Psoas muscle (tissue), 8 donors: ENCODE results near the gene DISP3. TPM values are rescaled to one million over a fixed set of nuclear protein-coding genes. Genes with fewer than 3 reads are reported as not detected.

ENCODE experiments used
- ATAC-seq, 4 donors: fragments of 200-7000 bp; cut with Tn5 transposase; one replicate each; pipeline ENCODE4 v1.9.1; 2020; ENCODE audit warnings: moderate library complexity in 3 of 4, mild to moderate bottlenecking in 2 of 4
- DNase-seq, 2 donors: peaks; one replicate each; pipeline ENCODE4 v3.0.0-alpha.2; 2020
- H3K27ac ChIP-seq: fragments of 200-600 bp; one replicate; pipeline ENCODE4 v1.8.0; 2022
- H3K27me3 ChIP-seq, 3 donors: fragments of 200-600 bp in 1 of 3; one replicate each; pipeline versions ENCODE4 v1.6.1 to v1.8.0; 2013 to 2022; ENCODE audit warnings: low read length in 2 of 3, mild to moderate bottlenecking in 2 of 3, moderate library complexity in 1 of 3; ENCODE audit not compliant: insufficient read depth in 3 of 3
- H3K36me3 ChIP-seq, 2 donors: fragments of 200-600 bp in 1 of 2; one replicate each; pipeline versions ENCODE4 v1.6.1 to v1.8.0; 2013 to 2022; ENCODE audit warnings: low read depth in 1 of 2, mild to moderate bottlenecking in 1 of 2, moderate library complexity in 1 of 2; ENCODE audit not compliant: insufficient read depth in 1 of 2
- H3K4me1 ChIP-seq: fragments of 200-600 bp; one replicate; pipeline ENCODE4 v1.8.0; 2022
- H3K4me3 ChIP-seq: fragments of 200-600 bp; one replicate; pipeline ENCODE4 v1.8.0; 2022; ENCODE audit warnings: mild to moderate bottlenecking
- H3K9me3 ChIP-seq: fragments of 200-600 bp; one replicate; pipeline ENCODE4 v1.8.0; 2022
- CTCF ChIP-seq: fragments of 200-600 bp; IDR thresholded peaks from one replicate; pipeline ENCODE4 v1.8.0; 2022; ENCODE audit warnings: antibody characterized with exemption
- WGBS, 3 donors: extraction: QIAGEN DNeasy Blood & Tissue Kit; methylation state at CpG; one replicate each; pipeline versions ENCODE4 v1.1.6 to v1.1.7; 2013; 5-methylcytosine and 5-hydroxymethylcytosine counted together
- intact Hi-C, 2 donors: fragments of 100-400 bp; cut with DNase I; formaldehyde crosslinking; loops; one replicate each; pipeline versions ENCODE4 v1.11.0 to v1.14.2; 2022
- polyA plus RNA-seq, 3 donors: library from polyadenylated mRNA; stranded (reverse); fragments of 200-250 nt; gene quantifications; one replicate each; pipeline ENCODE4 v1.2.3, GENCODE V29; 2013
- total RNA-seq, 4 donors: library from RNA; stranded (reverse); fragmentation: NEBNext Ultra II Directional in 2 of 4; extraction: Animal tissue kit (Norgen Biotek cat#: 25700) in 2 of 4; gene quantifications; one replicate each; pipeline versions ENCODE4 v1.2.1 to v1.2.4, GENCODE V29; 2021 to 2023
- donor health status: healthy with polysubstance abuse.
- donor health status: DM: no; HTN: no; CAD: no; lungs with moderate emphysema.
- donor health status: Bipolar disorder and iron deficiency.
- donor health status: healthy.
- donor health status: DM: yes; HTN: yes; CAD: no.
- donor health status: DM: no; HTN: no; CAD: no.
- donor health status: DM: no; HTN: no; CAD: no.
- donor health status: DM: yes; HTN: yes; CAD: no.

DISP3 gene
- total and polyA plus RNA-seq, 7 donors: 0.01 to 0.04 (median 0.02) TPM; not detected in 3

- Histone ChIP-seq H3K4me3 (no peak overlapping the region), H3K27me3 (peaks cover 0 to 10% (median 4%) of the 10 kb centered on the region in 3 donors), H3K36me3 (no peaks in the 10 kb centered on the region), H3K9me3 (no peaks in the 10 kb centered on the region), H3K4me1 (no peaks in the 10 kb centered on the region), H3K27ac (no peak overlapping the region)
- ATAC-seq (no peak), DNase-seq (no peak)
- TF ChIP-seq CTCF: no peak
- intact Hi-C loops: no loop called here
- 77 to 81% (median 81%) methylated on average over 34 of the region's 34 CpGs for WGBS, 3 donors
Measured at GRCh38 chr1:11529763-11530730, 51.1 kb downstream of the DISP3 start.

DNA sequence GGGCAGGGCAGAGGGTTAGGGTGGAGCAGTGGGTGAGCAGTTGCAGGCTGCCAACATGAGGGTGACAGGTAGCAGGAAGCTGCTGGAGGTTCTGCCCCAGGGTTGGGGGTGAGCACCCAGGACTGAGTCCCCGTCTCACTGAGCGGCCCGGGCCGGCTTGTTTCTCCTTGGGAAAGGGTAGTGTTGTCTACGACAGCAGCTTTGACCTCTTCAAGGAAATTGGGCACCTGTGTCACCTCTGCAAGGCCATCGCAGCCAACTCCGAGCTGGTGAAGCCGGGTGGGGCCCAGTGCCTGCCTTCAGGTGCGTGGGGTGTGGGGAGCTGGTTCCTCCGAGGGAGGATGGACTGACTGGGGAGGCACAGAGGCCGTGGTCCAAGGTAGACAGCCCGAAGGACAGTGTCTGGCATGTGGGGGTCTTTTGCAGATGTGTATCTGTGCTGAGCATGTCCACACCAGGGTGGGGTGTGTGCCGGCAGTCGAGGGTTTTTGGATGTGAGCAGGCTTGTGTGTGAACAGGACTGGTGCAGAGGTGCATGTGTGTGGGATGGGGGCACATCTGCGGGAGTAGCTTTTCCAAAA, 51.9 kb downstream of the DISP3 start:
- Histone ChIP-seq H3K4me3 (no peak overlapping the region), H3K27me3 (peaks cover 0 to 16% (median 4%) of the 10 kb centered on the region in 3 donors), H3K4me1 (no peaks in the 10 kb centered on the region), H3K9me3 (no peaks in the 10 kb centered on the region), H3K36me3 (no peaks in the 10 kb centered on the region), H3K27ac (no peak overlapping the region)
- WGBS, 3 donors: 71 to 78% (median 76%) methylated on average over 15 of the region's 15 CpGs
- intact Hi-C loops: no loop called here
- no peak for TF ChIP-seq CTCF
- ATAC-seq: no peak
- no peak for DNase-seq

DNA sequence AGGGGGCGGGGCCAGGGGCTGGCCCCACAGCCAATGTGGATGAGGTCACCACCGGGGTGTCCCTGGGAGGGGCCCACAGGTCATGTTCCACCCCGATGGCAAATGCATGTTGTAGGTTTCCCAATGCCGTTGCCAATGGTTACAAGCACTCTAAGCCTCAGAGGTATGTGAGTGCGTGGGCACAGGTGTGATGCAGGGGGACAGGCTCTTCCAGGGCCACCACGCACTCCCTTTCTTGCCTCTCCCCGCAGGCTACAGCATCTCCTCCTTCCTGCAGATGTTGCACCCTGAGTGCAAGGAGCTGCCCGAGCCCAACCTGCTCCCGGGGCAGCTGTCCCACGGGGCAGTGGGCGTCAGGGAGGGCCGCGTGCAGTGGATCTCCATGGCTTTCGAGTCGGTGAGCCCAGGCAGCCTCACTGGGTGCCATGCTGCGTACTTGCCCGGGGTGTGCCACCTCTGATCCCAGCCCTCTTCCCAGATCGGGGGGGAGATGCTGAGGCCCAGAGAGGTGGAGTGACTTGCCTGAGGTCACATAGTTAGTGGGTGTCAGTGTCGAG, 52.4 kb downstream of the DISP3 start:
- 64 to 71% (median 65%) methylated on average over 19 of the region's 19 CpGs for WGBS, 3 donors
- Histone ChIP-seq H3K4me3 (no peak overlapping the region), H3K27ac (no peak overlapping the region), H3K36me3 (no peaks in the 10 kb centered on the region), H3K4me1 (no peaks in the 10 kb centered on the region), H3K27me3 (peaks cover 0 to 21% (median 4%) of the 10 kb centered on the region in 3 donors), H3K9me3 (no peaks in the 10 kb centered on the region)
- ATAC-seq (no peak), DNase-seq (no peak)
- intact Hi-C loops: no loop called here
- no peak for TF ChIP-seq CTCF

DNA sequence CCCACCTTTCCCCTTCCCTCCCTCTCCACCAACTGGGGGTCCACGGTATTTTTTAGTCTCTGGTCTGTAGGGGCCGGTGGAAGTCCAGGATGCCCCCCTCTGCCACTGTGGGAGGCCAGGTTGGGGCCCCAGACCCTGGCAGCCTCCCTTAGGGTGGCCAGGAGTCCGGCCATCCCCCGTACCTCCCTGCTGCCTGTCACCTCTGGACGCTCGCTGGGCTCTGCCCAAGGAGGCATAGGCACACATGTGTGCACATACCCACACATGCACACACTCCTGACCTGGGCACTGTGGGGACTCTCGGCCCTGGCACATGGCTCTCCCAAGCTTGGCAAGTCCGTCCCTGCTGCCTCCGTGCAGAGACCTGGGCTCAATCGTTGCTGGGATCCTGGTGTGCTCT, 53.0 kb downstream of the DISP3 start:
- Histone ChIP-seq H3K4me3 (no peak overlapping the region), H3K27ac (no peak overlapping the region), H3K4me1 (no peaks in the 10 kb centered on the region), H3K36me3 (no peaks in the 10 kb centered on the region), H3K27me3 (peaks cover 0 to 26% (median 6%) of the 10 kb centered on the region in 3 donors), H3K9me3 (no peaks in the 10 kb centered on the region)
- 73 to 76% (median 75%) methylated on average over 10 of the region's 10 CpGs for WGBS, 3 donors
- intact Hi-C loops: no loop called here
- no peak for ATAC-seq
- no peak for DNase-seq
- TF ChIP-seq CTCF: no peak
